Neural cell (in vitro differentiated cells): ENCODE data around the gene MN1. TPM values are rescaled to one million over a fixed set of nuclear protein-coding genes. Genes with fewer than 3 reads are reported as not detected.

Experiments used
- H2AFZ ChIP-seq: fragments of 200-600, 300-800 bp; sonication (generic), shearing (Covaris generic); 2 replicates; pipeline ENCODE4 v1.6.0; 2014; ENCODE audit warnings: low read depth, mild to moderate bottlenecking, antibody characterized with exemption, low read length, moderate library complexity
- H3F3A ChIP-seq: fragments of 200-600 bp; shearing (Covaris generic); 2 replicates; pipeline ENCODE4 v1.6.1; 2016; ENCODE audit warnings: mild to moderate bottlenecking, moderate library complexity, mixed read lengths, antibody characterized with exemption, low read length; ENCODE audit not compliant: insufficient read depth, poor library complexity, severe bottlenecking
- H3K27ac ChIP-seq: fragments of 200-600, 300-800 bp; sonication (generic), shearing (Covaris generic); 2 replicates; pipeline ENCODE4 v1.5.1; 2014; ENCODE audit warnings: mild to moderate bottlenecking, low read length, moderate library complexity
- H3K27me3 ChIP-seq: fragments of 300-800, 200-600 bp; sonication (generic), shearing (Covaris generic); 2 replicates; pipeline ENCODE4 v1.6.0; 2014; ENCODE audit warnings: mild to moderate bottlenecking, low read depth, low read length, moderate library complexity; ENCODE audit not compliant: insufficient read depth
- H3K36me3 ChIP-seq: fragments of 300-800, 200-600 bp; sonication (generic), shearing (Covaris generic); 2 replicates; pipeline ENCODE4 v1.5.1; 2014; ENCODE audit warnings: mild to moderate bottlenecking, antibody characterized with exemption, low read length, moderate library complexity; ENCODE audit not compliant: insufficient read depth
- H3K4me2 ChIP-seq: fragments of 300-800, 200-600 bp; sonication (generic), shearing (Covaris generic); 2 replicates; pipeline ENCODE4 v1.6.0; 2014; ENCODE audit warnings: mild to moderate bottlenecking, low read length
- H3K4me3 ChIP-seq: fragments of 300-800, 200-600 bp; sonication (generic), shearing (Covaris generic); 2 replicates; pipeline ENCODE4 v1.5.1; 2014; ENCODE audit warnings: mild to moderate bottlenecking, low read length, moderate library complexity
- H3K79me2 ChIP-seq: fragments of 200-600 bp; shearing (Covaris generic); replicated peaks from 2 replicates; pipeline ENCODE4 v1.6.0; 2014; ENCODE audit warnings: mild to moderate bottlenecking, low read length, moderate library complexity; ENCODE audit not compliant: insufficient read depth
- H3K9ac ChIP-seq: fragments of 300-800, 200-600 bp; sonication (generic), shearing (Covaris generic); 2 replicates; pipeline ENCODE4 v1.6.1; 2016; ENCODE audit warnings: mild to moderate bottlenecking, low read length, mixed read lengths
- H3K9me2 ChIP-seq: fragments of 200-600 bp; shearing (Covaris generic); 2 replicates; pipeline ENCODE4 v1.6.1; 2016; ENCODE audit warnings: mild to moderate bottlenecking, low read length, mixed read lengths; ENCODE audit not compliant: insufficient read depth
- H3K9me3 ChIP-seq: fragments of 200-600, 300-800 bp; sonication (generic), shearing (Covaris generic); 2 replicates; pipeline ENCODE4 v1.6.1; 2016; ENCODE audit warnings: mild to moderate bottlenecking, mixed run types, low read length, moderate library complexity, mixed read lengths
- H4K20me1 ChIP-seq: fragments of 200-600 bp; shearing (Covaris generic); 2 replicates; pipeline ENCODE4 v1.6.1; 2016; ENCODE audit warnings: mild to moderate bottlenecking, mixed run types; ENCODE audit not compliant: insufficient read depth
- EP300 ChIP-seq: fragments of 450-650 bp; conservative IDR thresholded peaks from 2 replicates; pipeline ENCODE4 v1.6.1; 2014; ENCODE audit warnings: antibody characterized with exemption, mild to moderate bottlenecking, moderate library complexity; ENCODE audit not compliant: poor library complexity, severe bottlenecking
- EZH2 ChIP-seq: fragments of 200-600, 300-800 bp; shearing (Covaris generic), sonication (generic); IDR thresholded peaks from 2 replicates; pipeline ENCODE4 v1.6.1; 2014; ENCODE audit warnings: antibody characterized with exemption, low read length, borderline replicate concordance, mild to moderate bottlenecking; ENCODE audit not compliant: insufficient read depth, poor library complexity, severe bottlenecking
- MXI1 ChIP-seq: fragments of 450-650 bp; conservative IDR thresholded peaks from 2 replicates; pipeline ENCODE4 v1.6.1; 2014; ENCODE audit warnings: antibody characterized with exemption, mild to moderate bottlenecking; ENCODE audit not compliant: poor library complexity, severe bottlenecking
- POLR2AphosphoS5 ChIP-seq: IDR thresholded peaks from 2 replicates; pipeline ENCODE4 v1.6.1; 2012
- RAD21 ChIP-seq: fragments of 450-650 bp; conservative IDR thresholded peaks from 2 replicates; pipeline ENCODE4 v1.6.1; 2014; ENCODE audit warnings: antibody characterized with exemption, mild to moderate bottlenecking, moderate library complexity
- SMC3 ChIP-seq: fragments of 450-650 bp; conservative IDR thresholded peaks from 2 replicates; pipeline ENCODE4 v1.6.1; 2014; ENCODE audit warnings: antibody characterized with exemption, mild to moderate bottlenecking, moderate library complexity; ENCODE audit not compliant: poor library complexity
- TAF1 ChIP-seq: IDR thresholded peaks from 2 replicates; pipeline ENCODE4 v1.6.1; 2012; ENCODE audit warnings: low read depth
- polyA plus RNA-seq: library from polyadenylated mRNA; depleted of rRNA; stranded (reverse); fragments of >200 nt; gene quantifications from 2 replicates; pipeline ENCODE4 v1.2.3, GENCODE V29; 2014
- TF ChIP-seq, protein P1 (sequence below): IDR thresholded peaks from 2 replicates; pipeline ENCODE4 v1.6.1; 2012; ENCODE audit warnings: borderline replicate concordance
- TF ChIP-seq, protein P2 (sequence below): fragments of 450-650 bp; IDR thresholded peaks from 2 replicates; pipeline ENCODE4 v1.5.1; 2014; ENCODE audit warnings: antibody characterized with exemption, mild to moderate bottlenecking, moderate library complexity; ENCODE audit not compliant: poor library complexity, severe bottlenecking

The MN1 gene
- polyA plus RNA-seq, 1 donor from 2014 or later = 7.3 TPM

DNA sequence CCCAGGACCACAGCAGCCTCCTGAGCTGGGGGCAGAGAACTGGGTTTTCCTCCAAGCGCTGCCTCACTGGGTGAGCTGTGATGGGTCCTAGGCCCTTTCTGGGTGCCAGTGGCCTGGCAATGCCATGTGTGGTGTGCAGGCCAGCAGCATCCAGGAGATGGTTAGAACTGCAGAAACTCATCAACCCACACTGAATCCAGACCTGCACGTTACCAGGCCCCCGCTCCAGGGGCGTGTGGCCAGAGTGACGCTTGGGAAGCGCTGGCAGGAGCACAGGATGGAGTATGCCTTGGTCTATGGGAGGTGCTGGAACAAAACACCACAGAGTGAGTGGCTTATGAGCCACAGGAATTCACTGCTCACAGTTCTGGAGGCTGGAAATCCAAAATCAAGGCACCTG, 97.0 kb downstream of the MN1 start:
- Histone ChIP-seq H3K27me3 (no peaks in the 10 kb centered on the region), H3F3A (no peaks in the 10 kb centered on the region), H2AFZ (no peak overlapping the region), H3K9me3 (no peaks in the 10 kb centered on the region), H3K9me2 (no peaks in the 10 kb centered on the region), H3K4me2 (no peak overlapping the region), H3K4me3 (no peak overlapping the region), H3K27ac (no peak overlapping the region), H3K79me2 (no peaks in the 10 kb centered on the region), H4K20me1 (no peaks in the 10 kb centered on the region), H3K36me3 (no peaks in the 10 kb centered on the region), H3K9ac (no peak overlapping the region)
- TF ChIP-seq POLR2AphosphoS5 (no peak), EZH2 (no peak), MXI1 (no peak), SMC3 (no peak), TAF1 (no peak), EP300 (no peak), RAD21 (no peak)
- TF ChIP-seq, protein P1, sequence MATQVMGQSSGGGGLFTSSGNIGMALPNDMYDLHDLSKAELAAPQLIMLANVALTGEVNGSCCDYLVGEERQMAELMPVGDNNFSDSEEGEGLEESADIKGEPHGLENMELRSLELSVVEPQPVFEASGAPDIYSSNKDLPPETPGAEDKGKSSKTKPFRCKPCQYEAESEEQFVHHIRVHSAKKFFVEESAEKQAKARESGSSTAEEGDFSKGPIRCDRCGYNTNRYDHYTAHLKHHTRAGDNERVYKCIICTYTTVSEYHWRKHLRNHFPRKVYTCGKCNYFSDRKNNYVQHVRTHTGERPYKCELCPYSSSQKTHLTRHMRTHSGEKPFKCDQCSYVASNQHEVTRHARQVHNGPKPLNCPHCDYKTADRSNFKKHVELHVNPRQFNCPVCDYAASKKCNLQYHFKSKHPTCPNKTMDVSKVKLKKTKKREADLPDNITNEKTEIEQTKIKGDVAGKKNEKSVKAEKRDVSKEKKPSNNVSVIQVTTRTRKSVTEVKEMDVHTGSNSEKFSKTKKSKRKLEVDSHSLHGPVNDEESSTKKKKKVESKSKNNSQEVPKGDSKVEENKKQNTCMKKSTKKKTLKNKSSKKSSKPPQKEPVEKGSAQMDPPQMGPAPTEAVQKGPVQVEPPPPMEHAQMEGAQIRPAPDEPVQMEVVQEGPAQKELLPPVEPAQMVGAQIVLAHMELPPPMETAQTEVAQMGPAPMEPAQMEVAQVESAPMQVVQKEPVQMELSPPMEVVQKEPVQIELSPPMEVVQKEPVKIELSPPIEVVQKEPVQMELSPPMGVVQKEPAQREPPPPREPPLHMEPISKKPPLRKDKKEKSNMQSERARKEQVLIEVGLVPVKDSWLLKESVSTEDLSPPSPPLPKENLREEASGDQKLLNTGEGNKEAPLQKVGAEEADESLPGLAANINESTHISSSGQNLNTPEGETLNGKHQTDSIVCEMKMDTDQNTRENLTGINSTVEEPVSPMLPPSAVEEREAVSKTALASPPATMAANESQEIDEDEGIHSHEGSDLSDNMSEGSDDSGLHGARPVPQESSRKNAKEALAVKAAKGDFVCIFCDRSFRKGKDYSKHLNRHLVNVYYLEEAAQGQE = no peak
- TF ChIP-seq, protein P2, sequence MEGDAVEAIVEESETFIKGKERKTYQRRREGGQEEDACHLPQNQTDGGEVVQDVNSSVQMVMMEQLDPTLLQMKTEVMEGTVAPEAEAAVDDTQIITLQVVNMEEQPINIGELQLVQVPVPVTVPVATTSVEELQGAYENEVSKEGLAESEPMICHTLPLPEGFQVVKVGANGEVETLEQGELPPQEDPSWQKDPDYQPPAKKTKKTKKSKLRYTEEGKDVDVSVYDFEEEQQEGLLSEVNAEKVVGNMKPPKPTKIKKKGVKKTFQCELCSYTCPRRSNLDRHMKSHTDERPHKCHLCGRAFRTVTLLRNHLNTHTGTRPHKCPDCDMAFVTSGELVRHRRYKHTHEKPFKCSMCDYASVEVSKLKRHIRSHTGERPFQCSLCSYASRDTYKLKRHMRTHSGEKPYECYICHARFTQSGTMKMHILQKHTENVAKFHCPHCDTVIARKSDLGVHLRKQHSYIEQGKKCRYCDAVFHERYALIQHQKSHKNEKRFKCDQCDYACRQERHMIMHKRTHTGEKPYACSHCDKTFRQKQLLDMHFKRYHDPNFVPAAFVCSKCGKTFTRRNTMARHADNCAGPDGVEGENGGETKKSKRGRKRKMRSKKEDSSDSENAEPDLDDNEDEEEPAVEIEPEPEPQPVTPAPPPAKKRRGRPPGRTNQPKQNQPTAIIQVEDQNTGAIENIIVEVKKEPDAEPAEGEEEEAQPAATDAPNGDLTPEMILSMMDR = no peak

DNA sequence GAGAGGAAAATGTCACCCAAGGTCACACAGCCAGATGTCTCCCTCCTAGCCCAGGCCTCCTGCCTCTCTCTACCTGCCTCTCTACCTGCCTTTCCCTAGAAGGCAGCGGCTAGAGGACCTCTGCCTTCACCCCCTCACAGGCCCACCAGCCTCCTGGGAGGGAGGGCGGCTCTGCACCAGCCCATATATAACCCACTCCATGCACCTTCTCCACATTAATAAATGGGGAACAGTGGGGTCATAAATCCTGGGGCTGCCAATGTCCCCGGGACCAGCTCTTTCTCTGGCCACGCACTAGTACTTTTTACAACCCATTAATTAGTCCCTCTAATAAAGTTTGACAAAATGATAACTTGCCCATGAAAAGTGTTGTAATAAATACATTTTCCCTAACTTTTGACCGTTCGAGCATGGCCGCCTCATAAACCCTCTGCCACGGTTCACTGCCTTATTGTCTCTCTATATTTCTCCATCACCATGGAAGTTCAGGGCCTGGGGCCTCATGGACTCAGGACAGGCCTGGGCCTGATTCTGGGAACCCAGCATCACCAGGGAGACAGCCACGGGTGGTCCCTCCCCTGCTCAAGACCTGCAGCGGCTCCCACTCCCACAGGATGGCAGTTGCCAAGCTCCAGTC, 102.1 kb downstream of the MN1 start:
- H2AFZ ChIP-seq = no peak overlapping the region
- H3K27me3 ChIP-seq = no peaks in the 10 kb centered on the region
- H3K4me2 ChIP-seq = no peak overlapping the region
- TF ChIP-seq RAD21 (no peak), EZH2 (no peak), MXI1 (no peak), TAF1 (no peak), POLR2AphosphoS5 (no peak), EP300 (no peak)
- TF ChIP-seq, protein P2 = no peak
- TF ChIP-seq, protein P1 = no peak
- no peak overlapping the region for H3K9ac ChIP-seq
- H3K27ac ChIP-seq = no peak overlapping the region
- H3K4me3 ChIP-seq = no peak overlapping the region
- H4K20me1 ChIP-seq = no peaks in the 10 kb centered on the region
- H3K79me2 ChIP-seq = no peaks in the 10 kb centered on the region
- H3K36me3 ChIP-seq = no peaks in the 10 kb centered on the region
- no peaks in the 10 kb centered on the region for H3K9me2 ChIP-seq
- no peaks in the 10 kb centered on the region for H3F3A ChIP-seq
- H3K9me3 ChIP-seq = no peaks in the 10 kb centered on the region
